HG03442 (cell line): Measurements from ENCODE around the gene TTBK2.

Experiments
- ATAC-seq: cut with Tn5 transposase; IDR thresholded peaks from one replicate; pipeline ENCODE4 v1.9.1; 2021; ENCODE audit warnings: mild to moderate bottlenecking, moderate library complexity; ENCODE audit not compliant: unreplicated experiment

Gene TTBK2

DNA sequence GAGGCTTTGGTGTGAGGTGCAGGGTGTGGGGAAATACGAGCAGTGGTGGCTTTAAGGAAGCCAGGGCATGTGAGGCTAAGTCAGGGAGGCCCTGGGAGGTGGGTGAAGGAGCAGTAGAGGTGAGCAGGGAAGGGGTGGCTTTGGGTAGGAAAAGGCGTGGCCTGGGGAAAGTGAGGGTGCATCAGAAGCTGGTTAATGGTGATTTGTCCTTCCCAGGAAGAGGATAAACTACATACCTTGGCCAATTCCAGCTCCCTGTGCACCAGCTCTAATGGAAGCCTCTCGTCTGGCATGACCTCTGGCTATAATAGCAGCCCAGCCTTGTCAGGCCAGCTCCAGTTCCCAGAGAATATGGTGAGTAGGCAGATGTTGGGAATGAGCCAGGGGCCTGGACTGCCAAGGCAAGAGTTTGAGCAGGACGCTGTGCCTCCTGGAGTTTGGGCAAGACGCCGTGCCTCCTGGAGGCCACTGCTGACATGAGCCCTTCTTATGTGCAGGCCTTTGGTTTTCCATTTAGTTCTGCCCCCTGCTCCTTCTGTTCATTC is 225.0 kb downstream of the TTBK2 start:
- ATAC-seq: no peak

DNA sequence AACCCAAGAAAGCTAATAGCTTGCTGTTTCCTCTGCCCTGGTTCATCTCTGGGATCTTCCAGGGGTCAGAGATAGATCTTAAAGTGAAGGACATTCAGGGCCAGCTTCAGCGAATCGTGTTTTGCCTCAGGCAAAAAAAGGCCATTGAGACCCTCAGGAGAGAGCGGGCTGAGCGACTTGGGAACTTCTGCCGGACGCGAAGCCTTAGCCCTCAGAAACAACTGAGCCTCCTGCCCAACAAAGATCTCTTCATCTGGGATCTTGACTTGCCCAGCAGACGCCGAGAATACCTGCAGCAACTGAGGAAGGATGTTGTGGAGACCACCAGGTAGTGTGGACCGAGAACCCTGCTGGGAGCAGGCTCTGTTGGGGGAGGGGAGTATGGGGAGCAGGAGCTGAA is 226.2 kb downstream of the TTBK2 start:
- no peak for ATAC-seq

DNA sequence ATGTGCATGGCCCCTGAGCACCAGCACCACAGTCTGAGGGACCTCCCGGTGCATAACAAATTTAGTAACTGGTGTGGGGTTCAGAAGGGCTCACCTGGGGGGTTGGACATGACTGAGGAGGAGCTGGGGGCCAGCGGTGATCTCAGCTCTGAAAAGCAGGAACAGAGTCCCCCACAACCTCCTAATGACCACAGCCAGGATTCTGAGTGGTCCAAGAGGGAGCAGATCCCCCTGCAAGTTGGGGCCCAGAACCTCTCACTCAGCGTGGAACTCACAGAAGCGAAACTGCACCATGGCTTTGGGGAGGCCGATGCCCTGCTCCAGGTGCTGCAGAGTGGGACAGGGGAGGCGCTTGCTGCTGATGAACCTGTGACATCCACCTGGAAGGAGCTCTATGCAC is 226.6 kb downstream of the TTBK2 start:
- no peak for ATAC-seq

DNA sequence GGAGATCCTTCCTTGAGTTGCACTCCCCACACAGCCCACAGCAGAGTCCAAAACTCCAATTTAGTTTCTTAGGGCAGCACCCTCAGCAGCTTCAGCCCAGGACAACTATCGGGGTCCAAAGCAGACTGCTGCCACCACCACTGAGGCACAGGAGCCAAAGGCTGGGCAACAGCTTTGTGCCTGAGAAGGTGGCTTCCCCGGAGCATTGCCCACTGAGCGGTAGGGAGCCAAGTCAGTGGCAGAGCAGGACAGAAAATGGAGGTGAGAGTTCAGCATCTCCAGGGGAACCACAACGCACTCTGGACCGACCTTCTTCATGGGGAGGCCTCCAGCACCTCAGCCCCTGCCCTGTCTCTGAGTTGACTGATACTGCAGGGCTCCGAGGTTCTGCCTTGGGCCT is 227.1 kb downstream of the TTBK2 start:
- no peak for ATAC-seq

DNA sequence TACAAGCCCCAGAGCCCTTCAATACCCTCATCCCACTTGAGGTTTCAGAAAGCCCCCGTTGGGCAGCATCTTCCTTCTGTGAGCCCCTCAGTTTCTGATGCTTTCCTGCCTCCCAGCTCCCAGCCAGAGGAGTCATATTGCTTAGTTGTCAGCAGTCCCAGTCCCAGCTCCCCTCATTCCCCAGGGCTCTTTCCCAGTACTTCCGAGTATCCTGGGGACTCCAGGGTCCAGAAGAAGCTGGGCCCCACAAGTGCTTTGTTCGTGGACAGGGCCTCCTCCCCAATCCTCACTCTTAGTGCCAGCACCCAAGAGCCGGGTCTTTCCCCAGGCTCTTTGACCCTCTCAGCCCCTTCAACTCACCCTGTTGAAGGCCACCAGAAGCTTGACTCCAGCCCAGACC is 227.6 kb downstream of the TTBK2 start:
- ATAC-seq: no peak

DNA sequence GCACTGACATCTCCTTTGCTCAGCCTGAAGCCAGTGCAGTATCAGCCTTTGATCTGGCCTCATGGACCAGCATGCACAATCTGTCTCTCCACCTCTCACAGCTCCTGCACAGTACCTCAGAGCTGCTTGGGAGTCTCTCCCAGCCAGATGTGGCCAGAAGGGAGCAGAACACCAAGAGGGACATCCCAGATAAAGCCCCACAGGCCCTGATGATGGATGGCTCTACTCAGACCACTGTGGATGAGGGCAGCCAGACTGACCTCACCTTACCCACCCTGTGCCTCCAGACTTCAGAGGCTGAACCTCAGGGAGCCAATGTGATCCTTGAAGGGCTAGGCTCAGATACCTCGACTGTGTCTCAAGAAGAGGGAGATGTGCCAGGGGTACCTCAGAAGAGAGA is 228.0 kb downstream of the TTBK2 start:
- ATAC-seq: no peak

DNA sequence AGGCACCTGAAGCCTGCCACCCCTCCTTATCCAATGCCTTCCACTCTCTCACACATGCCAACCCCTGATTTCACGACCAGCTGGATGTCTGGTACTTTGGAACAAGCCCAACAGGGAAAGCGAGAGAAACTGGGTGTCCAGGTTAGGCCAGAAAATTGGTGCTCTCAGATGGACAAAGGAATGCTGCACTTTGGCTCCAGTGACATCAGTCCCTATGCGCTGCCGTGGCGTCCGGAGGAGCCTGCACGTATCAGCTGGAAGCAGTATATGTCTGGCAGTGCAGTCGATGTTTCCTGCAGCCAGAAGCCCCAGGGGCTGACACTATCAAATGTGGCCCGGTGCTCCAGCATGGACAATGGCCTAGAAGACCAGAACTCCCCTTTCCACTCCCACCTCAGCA is 228.8 kb downstream of the TTBK2 start:
- ATAC-seq: no peak

DNA sequence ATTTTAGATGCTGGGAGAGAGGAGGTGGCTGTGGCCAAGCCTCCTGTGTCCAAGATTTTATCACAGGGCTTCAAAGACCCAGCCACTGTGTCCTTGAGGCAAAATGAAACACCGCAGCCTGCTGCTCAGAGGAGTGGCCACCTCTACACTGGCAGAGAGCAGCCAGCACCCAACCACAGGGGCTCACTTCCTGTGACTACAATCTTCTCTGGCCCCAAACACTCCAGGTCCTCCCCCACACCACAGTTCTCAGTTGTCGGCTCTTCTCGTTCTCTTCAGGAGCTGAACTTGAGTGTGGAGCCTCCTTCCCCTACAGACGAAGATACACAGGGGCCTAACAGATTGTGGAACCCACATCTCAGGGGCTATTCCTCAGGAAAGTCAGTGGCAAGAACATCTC is 229.3 kb downstream of the TTBK2 start:
- ATAC-seq: no peak
